HCT116 (cell line): ENCODE results near the gene PLA2G2C. TPM values are rescaled to one million over a fixed set of nuclear protein-coding genes. Genes with fewer than 3 reads are reported as not detected.

ENCODE experiments used
- ATAC-seq: fragments of 200-7000 bp; cut with Tn5 transposase; 2 replicates; pipeline ENCODE4 v1.9.1; 2020; ENCODE audit warnings: mild to moderate bottlenecking, moderate library complexity
- BruUV-seq: library from RNA; stranded (reverse); fragments of 400-500 nt; replicated peaks from 2 replicates; lab custom pipeline; 2021; lab: Mats Ljungman, UMichigan
- CTCF ChIA-PET: fragments of 300-600 bp; sonication (Branson Sonifier 250); formaldehyde crosslinking; loops from one replicate; lab custom pipeline; 2021; ENCODE audit warnings: antibody characterized with exemption; lab: Charles Lee
- POLR2A ChIA-PET: fragments of 300-600, 350-600 bp; sonication (Branson Sonifier 250); formaldehyde crosslinking; loops from one replicate; lab custom pipeline; 2021; ENCODE audit warnings: antibody characterized with exemption; lab: Charles Lee
- RAD21 ChIA-PET, 2 experiments: fragments of 300-600 bp; sonication (Branson Sonifier 250); formaldehyde crosslinking; loops; one replicate each; lab custom pipeline; 2023; ENCODE audit warnings: low total read pairs in 2 of 2; ENCODE audit not compliant: uncharacterized antibody in 2 of 2, unreplicated experiment in 2 of 2, low non-redundant PET in 1 of 2; lab: Charles Lee
- DNase-seq: peaks from one replicate; pipeline ENCODE4 v3.0.0-alpha.2; 2010; ENCODE audit warnings: low read depth, low spot score
- H2AFZ ChIP-seq: fragments of 200-600 bp; shearing (Covaris generic), sonication (generic); 2 replicates; pipeline ENCODE4 v1.6.1; 2017; ENCODE audit warnings: low read depth, mixed run types, mixed read lengths, antibody characterized with exemption, low read length; ENCODE audit not compliant: poor library complexity, severe bottlenecking
- H3K27ac ChIP-seq: 2 replicates; pipeline ENCODE4 v1.5.1; 2012; ENCODE audit warnings: low read depth, low read length
- H3K27me3 ChIP-seq: fragments of 200-600 bp; sonication (generic); 2 replicates; pipeline ENCODE4 v1.6.1; 2016; ENCODE audit warnings: mixed run types, low read length, mixed read lengths; ENCODE audit not compliant: insufficient read depth
- H3K36me3 ChIP-seq, 2 experiments: fragments of 200-500 bp in 1 of 2; fragments of 200-600 bp in 1 of 2; sonication (Bioruptor generic) in 1 of 2; sonication (generic) in 1 of 2; 2 replicates each; pipeline versions ENCODE4 v1.5.1 to v1.6.1; 2014 to 2016; ENCODE audit warnings: low read length in 2 of 2, inconsistent platforms in 1 of 2, mixed read lengths in 1 of 2, mixed run types in 1 of 2; ENCODE audit not compliant: insufficient read depth in 2 of 2, control insufficient read depth in 1 of 2
- H3K4me1 ChIP-seq, 2 experiments: fragments of 200-600 bp in 1 of 2; sonication (generic) in 1 of 2; 2 replicates each; pipeline versions ENCODE4 v1.5.1 to v1.6.1; 2012 to 2017; ENCODE audit warnings: low read length in 2 of 2, inconsistent platforms in 1 of 2, mild to moderate bottlenecking in 1 of 2, mixed read lengths in 1 of 2, mixed run types in 1 of 2, moderate library complexity in 1 of 2; ENCODE audit not compliant: insufficient read depth in 2 of 2, control insufficient read depth in 1 of 2
- H3K4me2 ChIP-seq: fragments of 200-600 bp; sonication (generic); 2 replicates; pipeline ENCODE4 v1.6.1; 2017; ENCODE audit warnings: mixed run types, low read length, mixed read lengths
- H3K4me3 ChIP-seq, 2 experiments: fragments of 200-600 bp in 1 of 2; sonication (generic) in 1 of 2; replicated peaks in 1 of 2; 2 replicates each; pipeline ENCODE4 v1.5.1; 2011 to 2016; ENCODE audit warnings: low read length in 2 of 2, control low read depth in 1 of 2, low read depth in 1 of 2, mild to moderate bottlenecking in 1 of 2, mixed read lengths in 1 of 2, mixed run types in 1 of 2
- H3K79me2 ChIP-seq: fragments of 200-600 bp; sonication (generic); 2 replicates; pipeline ENCODE4 v1.6.1; 2017; ENCODE audit warnings: mild to moderate bottlenecking, mixed run types, low read length, moderate library complexity, mixed read lengths; ENCODE audit not compliant: insufficient read depth
- H3K9ac ChIP-seq: fragments of 200-600 bp; sonication (generic); 2 replicates; pipeline ENCODE4 v1.6.1; 2016; ENCODE audit warnings: low read length, mixed read lengths
- H3K9me2 ChIP-seq: fragments of 200-600 bp; sonication (generic), shearing (Covaris generic); 2 replicates; pipeline ENCODE4 v1.6.1; 2017; ENCODE audit warnings: mixed run types, mild to moderate bottlenecking, moderate library complexity; ENCODE audit not compliant: insufficient read depth
- H3K9me3 ChIP-seq, 2 experiments: fragments of 200-500 bp in 1 of 2; fragments of 200-600 bp in 1 of 2; sonication (Bioruptor generic) in 1 of 2; sonication (generic) in 1 of 2; 2 replicates each; pipeline ENCODE4 v1.6.1; 2014 to 2017; ENCODE audit warnings: low read length in 2 of 2, mixed read lengths in 2 of 2, inconsistent platforms in 1 of 2, low read depth in 1 of 2, mild to moderate bottlenecking in 1 of 2, mixed run types in 1 of 2, moderate library complexity in 1 of 2; ENCODE audit not compliant: control insufficient read depth in 1 of 2, insufficient read depth in 1 of 2
- H4K20me1 ChIP-seq: fragments of 200-600 bp; sonication (generic), shearing (Covaris generic); 2 replicates; pipeline ENCODE4 v1.6.1; 2017; ENCODE audit warnings: mixed run types, mild to moderate bottlenecking, moderate library complexity; ENCODE audit not compliant: insufficient read depth
- ATF3 ChIP-seq: IDR thresholded peaks from 2 replicates; pipeline ENCODE4 v1.6.1; 2012
- CBX3 ChIP-seq: IDR thresholded peaks from 2 replicates; pipeline ENCODE4 v1.6.1; 2012; ENCODE audit warnings: low read depth
- CEBPB ChIP-seq: IDR thresholded peaks from 2 replicates; pipeline ENCODE4 v1.6.1; 2012; ENCODE audit warnings: low read depth
- EGR1 ChIP-seq: IDR thresholded peaks from 2 replicates; pipeline ENCODE4 v1.6.1; 2012; ENCODE audit warnings: low read depth
- ELF1 ChIP-seq: IDR thresholded peaks from 2 replicates; pipeline ENCODE4 v1.6.1; 2012; ENCODE audit warnings: low read depth, borderline replicate concordance
- EZH2 ChIP-seq: fragments of 200-600 bp; sonication (generic); IDR thresholded peaks from 2 replicates; pipeline ENCODE4 v1.6.1; 2017; ENCODE audit warnings: antibody characterized with exemption, mixed run types
- EZH2phosphoT487 ChIP-seq: fragments of 200-600 bp; IDR thresholded peaks from 2 replicates; pipeline ENCODE4 v1.6.1; 2018; ENCODE audit warnings: antibody characterized with exemption, borderline replicate concordance
- FOSL1 ChIP-seq: IDR thresholded peaks from 2 replicates; pipeline ENCODE4 v1.6.1; 2012; ENCODE audit warnings: low read depth
- JUND ChIP-seq: IDR thresholded peaks from 2 replicates; pipeline ENCODE4 v1.6.1; 2012
- MAX ChIP-seq: IDR thresholded peaks from 2 replicates; pipeline ENCODE4 v1.6.1; 2012
- POLR2A ChIP-seq: IDR thresholded peaks from 2 replicates; pipeline ENCODE4 v1.7.0; 2011; ENCODE audit warnings: borderline replicate concordance; ENCODE audit not compliant: insufficient read depth, insufficient read length; ENCODE audit errors: extremely low read depth
- POLR2AphosphoS5 ChIP-seq: IDR thresholded peaks from 2 replicates; pipeline ENCODE4 v1.6.1; 2011; ENCODE audit warnings: mild to moderate bottlenecking, low read depth, low read length, moderate library complexity
- RAD21 ChIP-seq: IDR thresholded peaks from 2 replicates; pipeline ENCODE4 v1.6.1; 2012; ENCODE audit warnings: low read depth, mild to moderate bottlenecking
- SIN3A ChIP-seq: IDR thresholded peaks from 2 replicates; pipeline ENCODE4 v1.6.1; 2012; ENCODE audit warnings: low read depth
- SP1 ChIP-seq: IDR thresholded peaks from 2 replicates; pipeline ENCODE4 v1.6.1; 2012; ENCODE audit warnings: low read depth
- SRF ChIP-seq: IDR thresholded peaks from 2 replicates; pipeline ENCODE4 v1.6.1; 2012; ENCODE audit warnings: low read depth
- TCF7L2 ChIP-seq: IDR thresholded peaks from 2 replicates; pipeline ENCODE4 v1.7.0; 2011; ENCODE audit warnings: borderline replicate concordance, inconsistent platforms; ENCODE audit not compliant: insufficient read depth, insufficient read length; ENCODE audit errors: extremely low read depth
- YY1 ChIP-seq: IDR thresholded peaks from 2 replicates; pipeline ENCODE4 v1.6.1; 2011; ENCODE audit warnings: low read length, low read depth, moderate library complexity, mild to moderate bottlenecking; ENCODE audit not compliant: insufficient replicate concordance; ENCODE audit errors: extremely low read depth
- ZNF274 ChIP-seq: fragments of 200-500 bp; sonication (Bioruptor generic); IDR thresholded peaks from 2 replicates; pipeline ENCODE4 v1.6.1; 2014; ENCODE audit warnings: mild to moderate bottlenecking, low read depth, low read length, inconsistent platforms
- intact Hi-C: fragments of 100-400 bp; cut with micrococcal nuclease; formaldehyde crosslinking; loops from 2 replicates; pipeline ENCODE4 v1.10.0; 2022
- total RNA-seq: library from RNA; stranded (reverse); gene quantifications from one replicate; pipeline ENCODE4 v1.2.1, GENCODE V29; 2021; ENCODE audit not compliant: unreplicated experiment

Gene PLA2G2C
- total RNA-seq, 1 experiment from 2014 or later: not detected

GRCh38 chr1:20153000-20153418 lies 33.3 kb downstream of the PLA2G2C start:
- no peaks in the 10 kb centered on the region for H3K27me3 ChIP-seq
- POLR2A ChIA-PET: no interaction called here
- no peak for TF ChIP-seq ZNF274
- no peak for TF ChIP-seq YY1
- no peak for TF ChIP-seq SRF
- no peak for TF ChIP-seq EZH2phosphoT487
- TF ChIP-seq TCF7L2: no peak
- TF ChIP-seq CEBPB: no peak
- no peak for TF ChIP-seq ELF1
- TF ChIP-seq RAD21: no peak
- no peak for TF ChIP-seq JUND
- TF ChIP-seq POLR2AphosphoS5: no peak
- no peak for TF ChIP-seq SP1
- no peak for TF ChIP-seq SIN3A
- TF ChIP-seq FOSL1: no peak
- TF ChIP-seq CBX3: no peak
- TF ChIP-seq ATF3: no peak
- no peak for TF ChIP-seq MAX
- TF ChIP-seq EZH2: no peak
- no peak for TF ChIP-seq EGR1
- no peak for TF ChIP-seq POLR2A
- intact Hi-C loops: loop anchor here (1.0 to 5.0 kb wide), 4 partner anchors 52 to 491 kb away; partner anchors contain the start of gene HTR6
- RAD21 ChIA-PET: no interaction called here
- H3K4me2 ChIP-seq: no peak overlapping the region
- H3K9me2 ChIP-seq: no peaks in the 10 kb centered on the region
- H2AFZ ChIP-seq: no peak overlapping the region
- no peak overlapping the region for H3K9ac ChIP-seq
- peaks cover 0 to 5% of the 10 kb centered on the region in 2 experiments; a peak in 2 of 4 replicates for H3K4me1 ChIP-seq
- no peaks in the 10 kb centered on the region for H3K79me2 ChIP-seq
- no peak overlapping the region for H3K27ac ChIP-seq
- DNase-seq (no peak), ATAC-seq (no peak)
- no peaks in the 10 kb centered on the region for H4K20me1 ChIP-seq
- no peaks in the 10 kb centered on the region for H3K36me3 ChIP-seq
- no peak overlapping the region for H3K4me3 ChIP-seq
- CTCF ChIA-PET: interaction anchor here (0.7 to 3.5 kb wide), 6 partner anchors 13 to 485 kb away, joined by 3 to 20 read pairs (median 4); partner anchors contain the start of gene OTUD3
- no TSS peak for BruUV-seq
- H3K9me3 ChIP-seq: no peaks in the 10 kb centered on the region
